GM21737 (cell line): Measurements from ENCODE around the gene SAGE1.
"Not testable (repeated sequence)": the region's sequence is repeated elsewhere in the genome, so short reads cannot be mapped to it uniquely, and the experiment has no call there.

Experiments used
- ATAC-seq: cut with Tn5 transposase; IDR thresholded peaks from one replicate; pipeline ENCODE4 v1.9.1; 2021; ENCODE audit warnings: mild to moderate bottlenecking, moderate library complexity; ENCODE audit not compliant: unreplicated experiment

The SAGE1 gene, protein sequence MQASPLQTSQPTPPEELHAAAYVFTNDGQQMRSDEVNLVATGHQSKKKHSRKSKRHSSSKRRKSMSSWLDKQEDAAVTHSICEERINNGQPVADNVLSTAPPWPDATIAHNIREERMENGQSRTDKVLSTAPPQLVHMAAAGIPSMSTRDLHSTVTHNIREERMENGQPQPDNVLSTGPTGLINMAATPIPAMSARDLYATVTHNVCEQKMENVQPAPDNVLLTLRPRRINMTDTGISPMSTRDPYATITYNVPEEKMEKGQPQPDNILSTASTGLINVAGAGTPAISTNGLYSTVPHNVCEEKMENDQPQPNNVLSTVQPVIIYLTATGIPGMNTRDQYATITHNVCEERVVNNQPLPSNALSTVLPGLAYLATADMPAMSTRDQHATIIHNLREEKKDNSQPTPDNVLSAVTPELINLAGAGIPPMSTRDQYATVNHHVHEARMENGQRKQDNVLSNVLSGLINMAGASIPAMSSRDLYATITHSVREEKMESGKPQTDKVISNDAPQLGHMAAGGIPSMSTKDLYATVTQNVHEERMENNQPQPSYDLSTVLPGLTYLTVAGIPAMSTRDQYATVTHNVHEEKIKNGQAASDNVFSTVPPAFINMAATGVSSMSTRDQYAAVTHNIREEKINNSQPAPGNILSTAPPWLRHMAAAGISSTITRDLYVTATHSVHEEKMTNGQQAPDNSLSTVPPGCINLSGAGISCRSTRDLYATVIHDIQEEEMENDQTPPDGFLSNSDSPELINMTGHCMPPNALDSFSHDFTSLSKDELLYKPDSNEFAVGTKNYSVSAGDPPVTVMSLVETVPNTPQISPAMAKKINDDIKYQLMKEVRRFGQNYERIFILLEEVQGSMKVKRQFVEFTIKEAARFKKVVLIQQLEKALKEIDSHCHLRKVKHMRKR

GRCh38 chrX:135893294-135893817 is at the start of gene SAGE1, which contains the start of gene CT45A10:
Gene SAGE1 (plus strand): TSS chrX:135893716. CDS start chrX:135896243, 2,527 bp downstream.
Gene CT45A10 (minus strand): TSS chrX:135893444. CDS start chrX:135885344, 8,100 bp downstream.
- no peak for ATAC-seq

DNA sequence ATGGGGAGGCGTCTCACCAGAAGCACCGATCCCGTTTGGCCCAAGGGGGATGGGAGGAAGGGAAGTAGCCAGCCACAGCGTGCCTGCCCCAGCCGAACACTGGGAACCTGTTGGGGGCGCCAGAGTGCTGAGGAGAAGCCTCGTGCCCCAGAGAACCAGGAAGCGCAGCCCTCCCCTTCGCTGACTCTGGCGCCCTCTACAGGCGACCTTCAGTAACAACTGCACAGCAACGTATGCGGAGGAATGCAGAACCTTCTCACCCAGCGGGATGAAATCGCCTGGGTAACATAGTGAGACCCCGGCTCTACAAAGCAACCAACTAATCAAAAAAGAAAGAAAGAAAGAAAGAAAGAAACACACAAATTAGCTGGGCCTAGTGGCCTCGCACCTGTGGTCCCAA is 39.1 kb upstream of the SAGE1 start, which contains the start of gene CT45A8:
Gene CT45A8, minus strand, starts transcription at position 101 of the 400 bp plus-strand sequence. CDS start 3,755 bp downstream, outside the sequence.
- ATAC-seq: not testable (repeated sequence)

GRCh38 chrX:135871712-135872111 is 21.8 kb upstream of the SAGE1 start, which contains the start of gene CT45A9:
Gene CT45A9 (minus strand): TSS chrX:135871812. CDS start chrX:135868061, 3,751 bp downstream.
- ATAC-seq: not testable (repeated sequence)

- not testable (repeated sequence) for ATAC-seq
Observed at GRCh38 chrX:135882741-135883140, 10.8 kb upstream of the SAGE1 start.

DNA sequence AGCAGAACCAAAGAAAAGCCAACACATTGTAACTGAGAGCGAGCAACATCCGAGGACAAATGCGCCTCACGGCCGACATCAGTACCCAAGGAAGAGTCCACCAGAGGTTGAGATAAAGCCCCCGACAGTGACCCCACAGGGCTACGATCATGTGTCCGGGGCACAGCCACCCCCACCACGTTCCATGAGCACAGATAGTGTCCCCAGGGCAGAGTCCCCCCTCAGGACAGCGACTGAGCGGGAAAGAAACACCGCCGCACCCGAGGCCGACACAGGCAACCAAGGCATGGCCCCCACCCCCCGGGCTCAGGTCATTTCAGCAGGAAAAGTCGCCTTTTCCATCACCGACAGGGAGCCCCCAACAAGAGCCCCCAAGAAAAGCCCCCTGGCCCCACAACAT is 5.3 kb upstream of the SAGE1 start:
- not testable (repeated sequence) for ATAC-seq

DNA sequence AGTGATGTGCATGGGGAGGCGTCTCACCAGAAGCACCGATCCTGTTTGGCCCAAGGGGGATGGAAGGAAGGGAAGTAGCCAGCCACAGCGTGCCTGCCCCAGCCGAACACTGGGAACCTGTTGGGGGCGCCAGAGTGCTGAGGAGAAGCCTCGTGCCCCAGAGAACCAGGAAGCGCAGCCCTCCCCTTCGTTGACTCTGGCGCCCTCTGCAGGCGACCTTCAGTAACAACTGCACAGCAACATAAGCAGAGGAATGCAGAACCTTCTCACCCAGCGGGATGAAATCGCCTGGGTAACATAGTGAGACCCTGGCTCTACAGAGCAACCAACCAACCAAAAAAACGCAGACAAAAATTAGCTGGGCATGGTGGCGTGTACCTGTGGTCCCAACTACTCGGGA is 4.5 kb upstream of the SAGE1 start:
- ATAC-seq: not testable (repeated sequence)

DNA sequence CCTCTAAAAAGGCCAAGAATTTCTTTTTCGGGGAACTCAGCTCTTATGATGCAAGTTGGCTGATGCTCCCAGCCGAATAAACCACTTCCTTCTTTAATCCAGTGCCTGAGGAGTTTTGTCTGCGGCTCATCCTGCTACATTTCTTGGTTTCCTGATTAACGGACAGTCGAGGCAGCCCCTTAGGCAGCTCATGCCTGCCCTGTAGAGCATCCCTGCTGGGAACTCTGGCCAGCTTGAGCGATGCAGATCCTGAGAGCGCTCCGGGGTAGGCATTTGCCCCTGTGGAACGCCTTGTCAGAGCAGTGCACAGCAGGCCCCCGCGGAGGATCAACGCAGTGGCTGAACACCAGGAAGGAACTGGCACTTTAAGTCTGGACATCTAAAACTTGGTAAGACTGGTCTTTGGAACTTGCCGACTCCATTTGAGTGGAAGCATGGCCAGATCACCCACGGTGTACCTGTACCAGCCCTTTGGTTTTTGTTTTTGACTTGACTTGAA is 3.4 kb upstream of the SAGE1 start:
- ATAC-seq: no peak

DNA sequence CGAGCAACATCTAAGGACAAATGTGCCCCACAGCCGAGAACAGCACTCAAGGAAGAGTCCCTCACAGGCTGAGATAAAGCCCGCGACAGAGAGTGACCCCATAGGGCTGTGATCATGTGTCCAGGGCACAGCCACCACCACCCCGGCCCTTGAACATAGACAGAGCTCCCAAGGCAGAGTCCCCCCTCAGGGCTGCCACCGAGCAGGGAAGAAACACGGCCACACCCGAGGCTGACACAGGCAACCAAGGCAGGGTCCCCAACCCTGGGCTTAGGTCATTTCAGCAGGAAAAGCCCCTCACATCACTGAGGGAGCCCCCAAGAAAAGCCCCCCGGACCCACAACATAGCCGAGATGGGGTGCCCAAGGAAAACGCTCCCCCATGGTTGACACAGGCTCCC is 735 bp upstream of the SAGE1 start:
- no peak for ATAC-seq

DNA sequence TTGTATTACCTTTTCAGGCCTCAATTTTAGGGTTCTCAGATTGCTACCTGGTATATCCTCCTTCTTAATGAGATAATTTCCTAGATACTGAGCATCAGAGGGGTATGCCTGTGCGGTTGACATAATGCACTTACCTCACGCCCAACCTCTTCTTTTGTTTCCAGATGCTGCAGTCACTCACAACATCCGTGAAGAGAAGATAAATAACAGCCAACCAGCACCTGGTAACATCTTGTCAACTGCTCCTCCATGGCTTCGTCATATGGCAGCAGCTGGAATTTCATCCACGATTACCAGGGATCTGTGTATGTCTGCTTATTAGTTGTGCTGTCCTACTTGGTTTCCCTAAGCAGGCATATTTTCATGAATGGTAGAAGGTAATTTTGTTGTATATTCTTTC is 16.7 kb downstream of the SAGE1 start:
- no peak for ATAC-seq

DNA sequence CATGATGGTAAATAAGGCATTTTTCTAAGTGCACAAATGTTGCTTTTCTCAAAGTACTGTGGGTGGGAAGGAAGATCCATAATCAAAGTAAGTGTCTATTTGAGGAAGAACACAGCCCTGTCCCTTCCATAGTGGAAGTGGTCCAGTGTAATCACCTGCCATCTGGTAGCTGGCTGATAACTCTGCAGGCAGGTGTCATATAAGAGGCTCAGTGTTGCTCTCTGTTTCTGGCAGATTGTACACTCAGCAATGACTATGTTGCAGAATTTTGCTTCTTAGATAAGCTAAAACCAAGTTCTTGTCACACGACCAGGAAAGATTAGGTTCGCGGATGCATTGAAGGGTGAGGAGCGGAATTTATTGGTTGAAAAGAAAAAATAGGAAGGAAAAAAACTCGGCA is 20.9 kb downstream of the SAGE1 start:
- ATAC-seq: no peak

DNA sequence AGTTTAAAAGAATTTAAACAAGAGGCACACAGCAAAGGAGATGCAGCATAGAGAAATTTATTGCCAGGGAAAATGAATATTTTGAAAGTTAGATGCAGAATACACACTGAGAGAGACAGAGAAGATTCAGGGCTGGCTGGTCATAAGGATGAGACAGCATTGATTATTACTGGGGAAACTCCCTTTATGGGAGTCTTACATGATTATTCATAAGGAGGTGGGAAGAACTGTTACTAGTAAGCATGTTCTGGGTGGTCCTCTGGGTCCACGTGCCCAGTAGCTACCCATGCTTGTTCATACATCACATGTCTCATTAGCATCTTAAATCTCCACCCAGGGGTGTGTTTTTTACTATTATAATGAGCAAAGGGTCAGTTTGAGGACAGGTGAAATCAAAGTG is 27.0 kb downstream of the SAGE1 start:
- ATAC-seq: not testable (repeated sequence)

DNA sequence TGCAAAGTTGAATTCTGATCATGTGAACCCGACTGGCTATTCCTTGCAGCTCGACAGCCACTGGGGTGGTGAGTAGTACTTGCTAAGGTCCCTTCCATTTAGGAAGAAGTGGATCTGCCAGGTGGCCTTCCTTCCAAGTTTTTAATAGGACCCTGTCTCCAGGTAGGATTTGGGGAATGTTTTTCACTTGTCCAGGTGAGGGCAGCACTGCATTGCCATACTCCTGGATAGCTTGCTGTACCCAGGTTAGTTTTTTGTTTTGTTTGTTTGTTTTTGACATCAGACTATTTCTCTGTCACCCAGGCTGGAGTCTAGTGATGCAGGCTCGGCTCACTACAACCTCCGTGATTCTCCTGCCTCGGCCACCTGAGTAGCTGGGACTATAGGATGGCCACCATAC is 29.8 kb downstream of the SAGE1 start:
- ATAC-seq: no peak

DNA sequence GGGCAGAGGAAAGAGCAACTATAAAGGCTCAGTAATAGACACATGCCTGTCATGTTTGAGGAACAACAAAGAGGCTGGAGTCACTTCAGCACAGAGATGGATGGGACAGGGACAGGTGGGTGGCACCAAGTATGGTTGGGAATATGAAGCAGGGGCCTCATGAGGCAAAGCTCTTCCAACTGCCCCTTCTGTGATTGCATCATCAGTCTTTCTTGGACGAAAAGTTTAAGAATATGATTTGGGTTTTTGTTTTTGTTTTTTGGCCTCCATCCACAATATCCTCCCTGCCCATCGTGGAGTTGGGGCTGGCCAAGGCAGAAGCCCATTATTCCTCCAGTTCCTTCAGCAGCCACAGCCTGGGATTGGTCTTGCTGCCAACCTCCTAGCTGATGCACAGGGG is 34.4 kb downstream of the SAGE1 start:
- no peak for ATAC-seq

DNA sequence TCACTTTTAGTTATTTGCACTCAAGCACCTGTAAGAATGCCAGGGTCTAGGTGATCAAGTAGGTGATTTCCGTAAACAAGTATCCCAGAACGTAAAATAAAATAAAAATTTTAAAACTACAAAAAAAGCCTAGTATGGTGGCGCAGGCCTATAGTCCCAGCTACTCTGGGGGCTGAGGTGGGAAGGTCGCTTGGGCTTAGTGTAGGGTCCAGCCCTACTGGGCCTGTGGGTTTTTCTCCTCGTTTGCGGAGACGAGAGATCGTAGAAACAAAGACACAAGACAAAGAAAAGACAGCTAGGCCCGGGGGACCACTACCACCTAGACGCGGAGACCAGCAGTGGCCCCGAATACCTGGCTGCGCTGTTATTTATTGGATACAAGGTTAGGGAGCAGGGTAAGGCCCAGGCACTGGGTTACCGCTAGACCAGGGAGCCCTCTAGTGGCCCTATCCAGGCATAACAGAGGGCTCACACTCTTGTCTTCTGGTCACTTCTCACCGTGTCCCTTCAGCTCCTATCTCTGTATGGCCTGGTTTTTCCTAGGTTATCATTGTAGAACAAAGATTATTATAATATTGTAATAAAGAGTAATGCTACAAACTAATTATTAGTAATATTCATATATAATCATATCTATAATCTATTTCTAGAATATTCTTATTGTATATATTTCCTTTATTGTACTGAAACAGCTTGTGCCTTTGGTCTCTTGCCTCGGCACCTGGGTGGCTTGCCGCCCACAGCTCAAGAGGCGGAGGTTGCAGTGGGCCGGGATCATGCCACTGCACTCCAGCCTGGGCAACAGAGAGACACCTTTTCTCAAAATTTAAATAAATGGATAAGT is 38.4 kb downstream of the SAGE1 start:
- ATAC-seq: no peak

GRCh38 chrX:135944486-135944885 is 51.0 kb downstream of the SAGE1 start:
- no peak for ATAC-seq

- ATAC-seq: no peak
Observed at GRCh38 chrX:135951291-135951690, 57.8 kb downstream of the SAGE1 start.
